Activated CD4-positive, alpha-beta memory T cell treated with anti-CD3 and anti-CD28 coated beads for 36 hours (primary cell): ENCODE results near the gene RBMXL3. TPM values are rescaled to one million over a fixed set of nuclear protein-coding genes. Genes with fewer than 3 reads are reported as not detected.
"Not testable (repeated sequence)": the region's sequence is repeated elsewhere in the genome, so short reads cannot be mapped to it uniquely, and the experiment has no call there.

Experiments used
- CTCF ChIA-PET: fragments of 350-600 bp; sonication (Branson Sonifier 250); formaldehyde crosslinking; loops from one replicate; lab custom pipeline; 2021; ENCODE audit warnings: antibody characterized with exemption, inconsistent platforms; lab: Charles Lee
- POLR2A ChIA-PET: fragments of 350-600 bp; sonication (Branson Sonifier 250); formaldehyde crosslinking; loops from one replicate; lab custom pipeline; 2021; ENCODE audit warnings: antibody characterized with exemption; lab: Charles Lee
- DNase-seq: peaks from one replicate; pipeline ENCODE4 v3.0.0-alpha.2; 2020
- H3K27ac Mint-ChIP-seq: one replicate; pipeline ENCODE4 v1.8.0; 2021; ENCODE audit warnings: mixed read lengths
- H3K27me3 Mint-ChIP-seq: one replicate; pipeline ENCODE4 v1.8.0; 2021; ENCODE audit warnings: mixed read lengths
- H3K36me3 Mint-ChIP-seq: one replicate; pipeline ENCODE4 v1.8.0; 2021; ENCODE audit warnings: mixed read lengths
- H3K4me1 Mint-ChIP-seq: one replicate; pipeline ENCODE4 v1.8.0; 2021; ENCODE audit warnings: low read depth, mixed read lengths
- H3K4me3 Mint-ChIP-seq: one replicate; pipeline ENCODE4 v1.8.0; 2021; ENCODE audit warnings: mild to moderate bottlenecking, mixed read lengths
- H3K9me3 Mint-ChIP-seq: one replicate; pipeline ENCODE4 v1.8.0; 2021; ENCODE audit warnings: mixed read lengths
- intact Hi-C: fragments of 100-400 bp; cut with micrococcal nuclease; formaldehyde crosslinking; loops from one replicate; pipeline ENCODE4 v1.15.1; 2023
- total RNA-seq, 2 experiments: library from RNA; stranded (reverse); gene quantifications; one replicate each; pipeline ENCODE4 v1.2.3, GENCODE V29; 2021

Gene RBMXL3
- total RNA-seq, 2 experiments from 2014 or later: not detected

DNA sequence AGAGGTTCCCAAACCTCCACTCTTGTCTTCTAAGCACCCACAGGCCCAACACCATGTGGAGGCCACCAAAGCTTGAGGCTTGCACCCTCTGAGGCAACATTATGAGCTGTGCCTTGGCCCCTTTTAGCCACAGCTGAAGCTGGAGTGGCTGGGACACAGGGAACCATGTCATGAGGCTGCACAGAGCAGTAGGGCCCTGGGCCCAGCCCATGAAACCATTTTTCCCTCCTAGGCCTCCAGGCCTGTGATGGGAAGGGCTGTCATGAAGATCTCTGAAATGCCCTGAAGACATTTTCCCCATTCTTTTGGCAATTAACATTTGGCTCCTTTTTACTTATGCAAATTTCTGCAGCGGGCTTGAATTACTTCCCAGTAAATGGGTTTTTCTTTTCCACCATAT, 14.8 kb downstream of the RBMXL3 start:
- Mint-ChIP-seq H3K4me3 (no peak overlapping the region), H3K4me1 (no peaks in the 10 kb centered on the region), H3K36me3 (no peaks in the 10 kb centered on the region), H3K27ac (no peak overlapping the region), H3K27me3 (no peaks in the 10 kb centered on the region), H3K9me3 (peaks cover 18% of the 10 kb centered on the region)
- intact Hi-C loops: no loop called here
- no peak for DNase-seq
- POLR2A ChIA-PET: no interaction called here
- CTCF ChIA-PET: no interaction called here

DNA sequence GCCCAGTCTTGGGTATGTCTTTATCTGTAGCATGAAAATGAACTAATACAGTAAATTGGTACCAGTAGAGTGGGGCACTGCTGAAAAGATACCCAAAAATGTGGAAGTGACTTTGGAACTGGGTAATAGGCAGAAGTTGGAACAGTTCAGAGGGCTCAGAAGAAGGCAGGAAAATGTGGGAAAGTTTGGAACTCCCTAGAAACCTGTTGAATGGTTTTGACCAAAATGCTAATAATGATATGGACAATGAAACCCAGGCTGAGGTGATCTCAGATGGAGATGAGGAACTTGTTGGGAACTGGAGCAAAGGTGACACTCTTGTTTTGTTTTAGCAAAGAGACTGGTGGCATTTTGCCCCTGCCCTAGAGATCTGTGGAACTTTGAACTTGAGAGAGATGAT, 20.3 kb downstream of the RBMXL3 start:
- H3K4me3 Mint-ChIP-seq, POLR2A ChIA-PET, H3K4me1 Mint-ChIP-seq, H3K27ac Mint-ChIP-seq, H3K27me3 Mint-ChIP-seq, intact Hi-C loops, H3K36me3 Mint-ChIP-seq, DNase-seq, CTCF ChIA-PET, H3K9me3 Mint-ChIP-seq: not testable (repeated sequence)

DNA sequence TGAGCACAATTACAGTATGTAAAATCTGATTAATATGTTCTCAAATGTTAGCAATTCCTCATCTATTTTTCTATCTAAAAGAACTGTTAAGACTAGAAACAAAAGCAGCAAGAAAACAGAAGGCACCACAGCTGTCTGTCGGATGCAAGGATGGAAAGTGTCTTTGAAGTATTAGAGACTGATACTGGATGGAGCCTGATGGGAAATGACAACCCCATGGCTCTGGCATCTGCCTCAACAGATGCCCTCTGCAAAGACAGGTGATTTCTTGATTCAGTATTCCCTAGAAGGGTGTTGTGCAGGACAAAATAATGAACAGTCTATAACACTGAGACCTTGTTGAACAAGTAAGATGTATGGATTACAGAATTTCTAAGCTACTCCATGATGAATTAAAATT, 24.9 kb downstream of the RBMXL3 start:
- POLR2A ChIA-PET: no interaction called here
- Mint-ChIP-seq H3K27ac (no peak overlapping the region), H3K4me1 (no peaks in the 10 kb centered on the region), H3K36me3 (no peaks in the 10 kb centered on the region), H3K9me3 (peaks cover 2% of the 10 kb centered on the region), H3K27me3 (no peaks in the 10 kb centered on the region), H3K4me3 (no peak overlapping the region)
- no peak for DNase-seq
- CTCF ChIA-PET: no interaction called here
- intact Hi-C loops: no loop called here

DNA sequence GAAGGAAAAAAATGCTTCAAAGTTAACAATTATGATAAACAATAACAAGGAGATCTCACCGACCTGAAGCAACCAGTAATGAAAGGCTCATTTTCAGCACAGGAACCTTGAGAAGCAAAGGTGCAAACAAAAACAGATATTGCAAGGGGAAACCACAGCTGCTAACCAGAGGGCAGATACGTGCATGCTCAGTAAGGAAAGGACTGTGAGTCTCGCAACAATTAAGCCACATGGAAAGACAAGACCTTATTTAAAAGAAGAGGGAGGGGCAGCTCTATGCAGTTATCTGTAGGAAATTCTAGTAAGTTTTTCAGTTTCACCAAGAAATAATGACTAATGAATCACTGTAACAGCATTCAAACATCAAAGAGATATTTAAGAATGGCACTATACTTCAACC, 25.4 kb downstream of the RBMXL3 start:
- Mint-ChIP-seq H3K4me3 (no peak overlapping the region), H3K36me3 (no peaks in the 10 kb centered on the region), H3K27ac (no peak overlapping the region), H3K4me1 (no peaks in the 10 kb centered on the region), H3K27me3 (no peaks in the 10 kb centered on the region), H3K9me3 (peaks cover 2% of the 10 kb centered on the region)
- no peak for DNase-seq
- POLR2A ChIA-PET: no interaction called here
- CTCF ChIA-PET: no interaction called here
- intact Hi-C loops: no loop called here

DNA sequence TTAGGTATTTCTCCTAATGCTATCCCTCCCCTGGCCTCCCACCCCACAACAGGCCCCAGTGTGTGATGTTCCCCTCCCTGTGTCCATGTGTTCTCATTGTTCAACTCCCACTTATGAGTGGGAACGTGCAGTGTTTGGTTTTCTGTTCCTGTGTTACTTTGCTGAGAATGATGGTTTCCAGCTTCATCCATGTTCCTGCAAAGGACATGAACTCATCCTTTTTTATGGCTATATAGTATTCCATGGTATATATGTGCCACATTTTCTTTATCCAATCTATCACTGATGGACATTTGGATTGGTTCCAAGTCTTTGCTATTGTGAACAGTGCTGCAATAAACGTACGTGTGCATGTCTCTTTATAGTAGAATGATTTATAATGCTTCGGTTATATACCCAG, 28.1 kb downstream of the RBMXL3 start:
- intact Hi-C loops, H3K4me1 Mint-ChIP-seq, DNase-seq, CTCF ChIA-PET, H3K4me3 Mint-ChIP-seq, H3K9me3 Mint-ChIP-seq, H3K36me3 Mint-ChIP-seq, H3K27me3 Mint-ChIP-seq, POLR2A ChIA-PET, H3K27ac Mint-ChIP-seq: not testable (repeated sequence)

DNA sequence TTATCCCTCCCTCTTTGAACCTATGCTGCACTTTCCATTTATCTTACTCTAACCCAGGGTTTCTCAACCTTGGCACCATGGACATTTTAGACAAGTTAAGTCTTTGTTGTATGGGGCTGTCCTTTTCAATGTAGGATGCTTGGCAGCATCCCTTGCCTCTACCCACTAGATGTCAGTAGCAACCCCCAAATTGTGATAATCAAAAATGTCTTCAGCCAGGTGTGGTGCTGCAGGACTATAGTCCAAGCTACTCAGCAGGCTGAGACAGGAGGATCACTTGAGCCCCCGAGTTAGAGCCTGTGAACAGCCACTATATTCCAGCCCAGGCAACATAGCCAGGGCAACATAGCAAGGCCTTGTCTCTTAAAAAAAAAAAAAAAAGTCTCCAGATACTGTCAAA, 37.7 kb downstream of the RBMXL3 start:
- CTCF ChIA-PET: no interaction called here
- H3K36me3 Mint-ChIP-seq: no peaks in the 10 kb centered on the region
- no peaks in the 10 kb centered on the region for H3K9me3 Mint-ChIP-seq
- H3K4me1 Mint-ChIP-seq: no peaks in the 10 kb centered on the region
- no peak overlapping the region for H3K4me3 Mint-ChIP-seq
- POLR2A ChIA-PET: no interaction called here
- intact Hi-C loops: loop anchor here (10.0 kb wide), 1 partner anchor 418 kb away; no protein-coding TSS in a partner anchor
- H3K27ac Mint-ChIP-seq: no peak overlapping the region
- no peak for DNase-seq
- H3K27me3 Mint-ChIP-seq: no peaks in the 10 kb centered on the region

DNA sequence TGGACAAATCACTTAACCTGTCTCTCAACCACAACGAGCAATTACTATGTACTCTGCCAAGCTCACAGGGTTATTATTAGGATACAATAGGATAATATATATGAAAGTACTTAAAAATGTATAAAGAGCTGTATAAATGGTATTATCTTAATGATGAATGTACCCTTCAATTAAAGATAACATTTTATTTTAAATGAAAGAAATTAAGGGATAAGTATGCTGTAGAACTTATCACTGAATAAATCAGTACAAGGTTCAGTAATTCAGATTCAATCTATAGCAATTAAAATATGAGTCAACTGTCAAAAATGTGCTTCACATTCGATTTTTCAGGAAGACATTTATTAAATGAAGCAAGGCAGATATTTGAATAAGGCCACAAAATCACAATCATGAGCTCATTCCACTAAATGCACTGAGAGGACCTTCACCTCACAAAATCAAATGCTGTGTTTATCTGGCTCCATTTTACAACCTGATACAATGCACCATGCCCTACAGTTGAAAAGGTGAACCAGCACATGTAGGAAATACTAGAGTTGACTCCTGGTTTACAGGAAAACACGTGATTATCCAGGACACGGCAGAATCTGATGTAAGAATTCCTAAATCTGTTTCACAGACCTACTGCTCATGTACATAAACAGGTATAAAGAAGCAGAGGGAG, 40.3 kb downstream of the RBMXL3 start:
- H3K4me1 Mint-ChIP-seq: no peaks in the 10 kb centered on the region
- no peaks in the 10 kb centered on the region for H3K36me3 Mint-ChIP-seq
- intact Hi-C loops: loop anchor here (10.0 kb wide), 1 partner anchor 415 kb away; no protein-coding TSS in a partner anchor
- H3K9me3 Mint-ChIP-seq: no peaks in the 10 kb centered on the region
- no peak overlapping the region for H3K27ac Mint-ChIP-seq
- no peak overlapping the region for H3K4me3 Mint-ChIP-seq
- ChIA-PET POLR2A (no interaction called here), CTCF (no interaction called here)
- peaks cover 4% of the 10 kb centered on the region for H3K27me3 Mint-ChIP-seq
- DNase-seq: no peak

DNA sequence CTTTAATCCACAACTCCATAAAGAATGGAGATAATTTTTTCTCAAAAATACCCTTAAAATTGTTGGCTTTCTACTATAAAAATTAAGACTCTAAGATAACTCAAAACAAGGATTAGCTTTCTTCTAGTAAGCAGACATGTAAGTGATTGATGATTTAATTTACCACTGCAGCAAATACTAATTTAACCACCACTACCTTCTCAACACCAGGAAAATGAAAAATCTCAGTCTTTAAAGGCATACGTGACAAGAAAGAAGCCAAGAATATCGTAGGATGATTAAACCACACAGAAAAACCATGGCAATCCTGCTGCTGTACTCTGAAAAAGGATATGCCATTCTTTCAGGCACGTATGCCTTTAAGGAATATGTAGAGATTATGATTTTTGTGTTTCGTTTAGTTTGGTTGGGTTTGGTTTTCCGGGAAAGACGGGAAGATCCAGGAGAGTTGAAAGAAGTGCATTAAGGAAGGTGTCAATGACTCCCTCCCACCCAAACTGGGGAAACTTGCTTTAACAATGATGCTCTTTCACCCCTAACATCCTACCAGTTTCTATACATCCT, 43.8 kb downstream of the RBMXL3 start:
- no peak for DNase-seq
- H3K27me3 Mint-ChIP-seq: peaks cover 8% of the 10 kb centered on the region
- CTCF ChIA-PET: no interaction called here
- POLR2A ChIA-PET: no interaction called here
- intact Hi-C loops: no loop called here
- no peaks in the 10 kb centered on the region for H3K4me1 Mint-ChIP-seq
- H3K27ac Mint-ChIP-seq: no peak overlapping the region
- no peaks in the 10 kb centered on the region for H3K9me3 Mint-ChIP-seq
- H3K36me3 Mint-ChIP-seq: no peaks in the 10 kb centered on the region
- no peak overlapping the region for H3K4me3 Mint-ChIP-seq

DNA sequence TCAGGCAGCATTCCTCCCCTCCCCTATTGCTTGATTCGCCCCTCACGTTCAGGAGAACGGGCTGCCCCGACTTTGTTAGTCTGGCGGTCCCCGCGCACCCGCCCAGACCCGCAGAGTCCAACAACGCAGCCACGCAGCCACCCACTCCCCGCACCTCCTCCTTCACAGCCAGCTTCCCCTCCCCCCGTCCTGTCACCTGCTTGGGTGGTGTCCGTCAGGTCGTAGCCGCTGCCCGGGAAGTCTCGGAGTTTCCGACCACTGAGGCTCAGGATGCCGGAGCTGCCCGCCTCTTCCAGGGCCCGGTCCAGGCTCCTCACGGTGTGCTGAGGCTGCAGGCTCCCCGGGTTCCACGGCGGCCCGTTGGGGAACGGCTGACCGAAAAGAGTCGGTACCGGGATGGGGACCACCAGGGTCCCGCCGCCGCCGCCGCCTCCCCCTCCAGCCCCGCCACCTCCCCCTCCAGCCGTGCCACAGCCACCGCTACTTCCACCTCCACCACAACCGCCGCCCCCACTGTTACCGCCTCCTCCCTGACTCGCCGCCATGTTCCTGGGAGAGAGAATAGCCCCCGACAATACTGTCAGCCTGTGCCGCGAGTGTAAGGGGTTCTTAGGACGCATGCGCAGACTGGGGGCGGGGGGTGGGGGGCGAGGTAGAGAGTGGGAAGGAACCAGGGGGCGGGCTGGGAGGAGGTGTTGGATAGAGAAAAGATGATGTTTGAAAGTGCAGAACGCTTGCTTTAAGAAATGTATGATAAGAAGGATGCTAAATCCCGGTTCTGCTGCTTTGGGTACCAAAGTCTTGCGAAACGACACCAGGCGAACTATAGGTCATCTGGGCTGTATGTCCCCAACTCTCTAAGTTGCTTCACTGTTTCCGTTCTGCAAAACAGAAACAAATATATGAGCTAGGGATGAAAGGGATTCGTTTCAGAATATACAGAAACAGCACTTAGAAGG, 44.6 kb downstream of the RBMXL3 start, which contains the start of gene LRCH2:
TSS of gene LRCH2 (minus strand) at position 600 of the 959 bp plus-strand sequence. CDS start at position 545, 55 bp downstream.
- Mint-ChIP-seq H3K27me3 (peaks cover 8% of the 10 kb centered on the region), H3K27ac (no peak within 1 kb of the TSS), H3K36me3 (no peaks in the 10 kb centered on the region), H3K4me3 (no peak within 1 kb of the TSS), H3K9me3 (no peaks in the 10 kb centered on the region), H3K4me1 (no peaks in the 10 kb centered on the region)
- intact Hi-C loops: no loop called here
- DNase-seq: no peak
- ChIA-PET CTCF (no interaction called here), POLR2A (no interaction called here)

DNA sequence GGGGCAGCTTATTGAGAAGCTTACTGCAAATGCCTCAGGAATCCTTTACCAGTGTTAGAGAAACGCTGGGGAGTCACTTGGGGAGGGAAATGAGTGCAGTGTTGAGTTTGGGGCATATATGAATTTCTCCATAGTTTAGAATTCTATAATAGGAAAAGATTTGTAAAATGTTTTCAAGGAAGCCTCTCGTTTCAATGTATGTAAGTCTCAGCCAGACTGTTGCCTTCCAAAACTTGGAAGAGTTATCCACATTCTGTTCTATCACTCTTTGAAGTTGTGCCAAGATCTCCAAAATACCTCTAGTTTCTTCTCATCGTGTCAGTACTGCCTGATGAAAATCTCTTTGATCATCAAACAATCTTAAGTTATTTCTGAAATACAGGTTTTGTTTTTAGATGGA, 45.3 kb downstream of the RBMXL3 start:
- no peaks in the 10 kb centered on the region for H3K4me1 Mint-ChIP-seq
- H3K9me3 Mint-ChIP-seq: no peaks in the 10 kb centered on the region
- H3K36me3 Mint-ChIP-seq: no peaks in the 10 kb centered on the region
- CTCF ChIA-PET: no interaction called here
- H3K27me3 Mint-ChIP-seq: peaks cover 8% of the 10 kb centered on the region
- no peak overlapping the region for H3K4me3 Mint-ChIP-seq
- no peak overlapping the region for H3K27ac Mint-ChIP-seq
- intact Hi-C loops: no loop called here
- DNase-seq: no peak
- POLR2A ChIA-PET: no interaction called here

DNA sequence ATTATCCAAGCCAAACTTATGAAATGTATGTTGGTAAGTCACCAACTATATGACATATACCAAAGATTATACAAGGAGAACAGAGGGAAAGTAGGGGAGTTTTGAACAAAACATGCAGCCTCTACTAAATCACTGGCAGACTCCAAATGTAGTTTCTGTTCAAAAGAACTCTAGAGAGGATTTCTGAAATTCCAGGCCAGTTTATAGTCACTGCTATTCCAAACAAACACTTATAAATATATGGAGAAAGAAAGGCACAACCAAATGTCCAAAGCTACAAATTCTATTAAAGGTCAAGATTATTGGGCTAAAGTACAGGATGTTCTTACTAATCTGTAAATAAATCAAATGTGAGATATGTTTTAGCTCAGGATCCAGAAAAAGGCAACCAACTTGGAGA, 47.4 kb downstream of the RBMXL3 start:
- no peaks in the 10 kb centered on the region for H3K36me3 Mint-ChIP-seq
- POLR2A ChIA-PET: no interaction called here
- H3K9me3 Mint-ChIP-seq: no peaks in the 10 kb centered on the region
- H3K27ac Mint-ChIP-seq: no peak overlapping the region
- peaks cover 8% of the 10 kb centered on the region for H3K27me3 Mint-ChIP-seq
- CTCF ChIA-PET: interaction anchor here (1.1 kb wide), 1 partner anchor 418 kb away, joined by 3 read pairs; no protein-coding TSS in a partner anchor
- intact Hi-C loops: no loop called here
- H3K4me3 Mint-ChIP-seq: no peak overlapping the region
- H3K4me1 Mint-ChIP-seq: no peaks in the 10 kb centered on the region
- no peak for DNase-seq

DNA sequence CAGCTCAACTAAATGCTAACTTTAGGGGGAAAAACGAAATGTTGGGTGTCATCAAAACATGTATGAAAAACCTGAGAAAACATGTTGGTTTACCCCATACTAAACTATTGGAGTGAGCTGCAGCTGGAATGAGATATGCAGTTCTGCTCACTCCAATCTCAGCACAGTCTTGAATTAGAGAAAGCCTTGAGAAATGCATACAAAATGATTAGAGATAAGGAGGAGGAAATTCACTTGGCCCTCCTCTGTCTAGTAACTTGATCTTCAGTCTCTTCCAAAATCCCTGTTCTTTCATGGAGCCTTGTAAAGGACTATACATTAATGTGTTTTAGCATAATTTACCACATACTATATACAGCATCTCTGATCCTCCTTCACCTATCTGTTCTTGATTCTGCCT, 47.8 kb downstream of the RBMXL3 start:
- intact Hi-C loops: no loop called here
- POLR2A ChIA-PET: no interaction called here
- H3K4me1 Mint-ChIP-seq: no peaks in the 10 kb centered on the region
- no peak overlapping the region for H3K4me3 Mint-ChIP-seq
- H3K27me3 Mint-ChIP-seq: peaks cover 8% of the 10 kb centered on the region
- CTCF ChIA-PET: interaction anchor here (1.1 kb wide), 1 partner anchor 418 kb away, joined by 3 read pairs; no protein-coding TSS in a partner anchor
- no peak for DNase-seq
- H3K27ac Mint-ChIP-seq: no peak overlapping the region
- no peaks in the 10 kb centered on the region for H3K36me3 Mint-ChIP-seq
- no peaks in the 10 kb centered on the region for H3K9me3 Mint-ChIP-seq
